IPS-NIHi11 (cell line): Measurements from ENCODE around the gene PRDM16.

ENCODE experiments used
- DNase-seq: peaks from one replicate; pipeline ENCODE4 v3.0.0; 2012; ENCODE audit warnings: mixed read lengths, low spot score

Gene PRDM16

GRCh38 chr1:3463408-3463863 lies 394.4 kb downstream of the PRDM16 start:
- no peak for DNase-seq

- peak; percentile 5 for DNase-seq
These were observed 395.1 kb downstream of the PRDM16 start for GRCh38 chr1:3463891-3464648.

GRCh38 chr1:3464649-3465025 lies 395.6 kb downstream of the PRDM16 start:
- no peak for DNase-seq

- no peak for DNase-seq
These were observed 396.3 kb downstream of the PRDM16 start for GRCh38 chr1:3465091-3465934.

GRCh38 chr1:3465935-3466321 lies 396.9 kb downstream of the PRDM16 start:
- no peak for DNase-seq

- no peak for DNase-seq
These were observed 397.5 kb downstream of the PRDM16 start for GRCh38 chr1:3466366-3467075.

GRCh38 chr1:3467096-3468036 lies 398.4 kb downstream of the PRDM16 start:
- DNase-seq = no peak

- DNase-seq = no peak
These were observed 399.5 kb downstream of the PRDM16 start for GRCh38 chr1:3468236-3469103.

- DNase-seq = no peak
These were observed 400.3 kb downstream of the PRDM16 start for GRCh38 chr1:3469104-3469848.

- DNase-seq = no peak
These were observed 401.0 kb downstream of the PRDM16 start for GRCh38 chr1:3469849-3470649.

GRCh38 chr1:3470650-3471355 lies 401.8 kb downstream of the PRDM16 start:
- no peak for DNase-seq

- DNase-seq = peak; percentile 87
These were observed 402.5 kb downstream of the PRDM16 start for GRCh38 chr1:3471356-3472087.

GRCh38 chr1:3472088-3472850 lies 403.3 kb downstream of the PRDM16 start:
- DNase-seq = no peak

GRCh38 chr1:3472906-3473305 lies 403.9 kb downstream of the PRDM16 start:
- no peak for DNase-seq

GRCh38 chr1:3473381-3473844 lies 404.4 kb downstream of the PRDM16 start:
- no peak for DNase-seq

GRCh38 chr1:3474016-3474415 lies 405.0 kb downstream of the PRDM16 start:
- DNase-seq = no peak

GRCh38 chr1:3474421-3474820 lies 405.4 kb downstream of the PRDM16 start:
- no peak for DNase-seq
